B cell (primary cell): Measurements from ENCODE around the gene KIAA1614. TPM values are rescaled to one million over a fixed set of nuclear protein-coding genes. Genes with fewer than 3 reads are reported as not detected.

ENCODE experiments used
- ATAC-seq: fragments of 200-7000 bp; cut with Tn5 transposase; one replicate; pipeline ENCODE4 v1.10.0; 2021; ENCODE audit warnings: low read depth, mild to moderate bottlenecking, moderate number of reproducible peaks, moderate library complexity
- CTCF ChIA-PET: fragments of 350-600 bp; sonication (Branson Sonifier 250); formaldehyde crosslinking; loops from one replicate; lab custom pipeline; 2021; ENCODE audit warnings: antibody characterized with exemption, inconsistent platforms; lab: Charles Lee
- POLR2A ChIA-PET: fragments of 350-600 bp; sonication (Branson Sonifier 250); formaldehyde crosslinking; loops from one replicate; lab custom pipeline; 2021; ENCODE audit warnings: antibody characterized with exemption; lab: Charles Lee
- DNase-seq: peaks from one replicate; pipeline ENCODE4 v3.0.0; 2013
- H2AFZ ChIP-seq: 2 replicates; pipeline ENCODE4 v1.6.1; 2012; ENCODE audit warnings: mild to moderate bottlenecking, low read depth, low read length; ENCODE audit not compliant: insufficient read depth, poor library complexity, severe bottlenecking
- H3K27ac ChIP-seq, 2 donors: 1 replicate in 1 of 2; 2 replicates in 1 of 2; pipeline ENCODE4 v1.5.1; 2012 to 2013; ENCODE audit warnings: low read length in 2 of 2, mild to moderate bottlenecking in 2 of 2, moderate library complexity in 1 of 2
- H3K27me3 ChIP-seq, 4 experiments: fragments of 200-600 bp in 1 of 4; sonication (generic) in 1 of 4; replicated peaks in 1 of 4; 1 replicate in 2 of 4; 2 replicates in 2 of 4; pipeline versions ENCODE4 v1.6.1 to v1.7.0; 2013 to 2016; ENCODE audit warnings: low read length in 3 of 4, mild to moderate bottlenecking in 2 of 4, mixed read lengths in 1 of 4, moderate library complexity in 1 of 4; ENCODE audit not compliant: insufficient read depth in 4 of 4, control insufficient read depth in 3 of 4; ENCODE audit errors: control extremely low read depth in 1 of 4
- H3K36me3 ChIP-seq, 2 experiments: replicated peaks in 1 of 2; 1 replicate in 1 of 2; 2 replicates in 1 of 2; pipeline versions ENCODE4 v1.6.1 to v1.7.1; 2013; ENCODE audit warnings: low read length in 1 of 2; ENCODE audit not compliant: insufficient read depth in 2 of 2, control insufficient read depth in 1 of 2; ENCODE audit errors: control extremely low read depth in 1 of 2, extremely low read depth in 1 of 2
- H3K4me1 ChIP-seq, 2 donors: fragments of 200-600 bp in 1 of 2; sonication (generic) in 1 of 2; 1 replicate in 1 of 2; 2 replicates in 1 of 2; pipeline versions ENCODE4 v1.5.1 to v1.6.1; 2013 to 2017; ENCODE audit warnings: low read length in 2 of 2; ENCODE audit not compliant: control insufficient read depth in 2 of 2, insufficient read depth in 2 of 2
- H3K4me2 ChIP-seq: replicated peaks from 2 replicates; pipeline ENCODE3; 2012; ENCODE audit warnings: mild to moderate bottlenecking, low read depth, low read length; ENCODE audit not compliant: poor library complexity, severe bottlenecking
- H3K4me3 ChIP-seq, 5 experiments: fragments of 200-600 bp in 1 of 5; sonication (generic) in 1 of 5; 1 replicate in 3 of 5; 2 replicates in 2 of 5; pipeline versions ENCODE4 v1.5.1 to v1.7.0; 2011 to 2016; ENCODE audit warnings: low read length in 4 of 5, mild to moderate bottlenecking in 4 of 5, low read depth in 2 of 5, control low read depth in 1 of 5, moderate library complexity in 1 of 5; ENCODE audit not compliant: insufficient read depth in 1 of 5; ENCODE audit errors: control extremely low read depth in 1 of 5, extremely low read depth in 1 of 5
- H3K79me2 ChIP-seq: fragments of 200-600 bp; sonication (generic); one replicate; pipeline ENCODE4 v1.6.0; 2016; ENCODE audit warnings: low read length; ENCODE audit not compliant: control insufficient read depth, insufficient read depth
- H3K9ac ChIP-seq: fragments of 200-600 bp; sonication (generic); 2 replicates; pipeline ENCODE4 v1.6.1; 2017; ENCODE audit warnings: mild to moderate bottlenecking, low read length, moderate library complexity
- H3K9me3 ChIP-seq, 3 donors: one replicate each; pipeline versions ENCODE4 v1.6.1 to v1.7.1; 2013; ENCODE audit warnings: low read length in 2 of 3; ENCODE audit not compliant: control insufficient read depth in 2 of 3, insufficient read depth in 1 of 3; ENCODE audit errors: control extremely low read depth in 1 of 3
- H4K20me1 ChIP-seq: 2 replicates; pipeline ENCODE4 v1.6.0; 2012; ENCODE audit warnings: mild to moderate bottlenecking, low read length; ENCODE audit not compliant: insufficient read depth, control insufficient read depth, poor library complexity, severe bottlenecking
- H3K27ac Mint-ChIP-seq: one replicate; pipeline ENCODE4 v1.8.0; 2021; ENCODE audit warnings: mixed read lengths
- H3K27me3 Mint-ChIP-seq: one replicate; pipeline ENCODE4 v1.8.0; 2021; ENCODE audit warnings: mixed read lengths
- H3K4me1 Mint-ChIP-seq: one replicate; pipeline ENCODE4 v1.8.0; 2021; ENCODE audit warnings: mixed read lengths
- H3K4me3 Mint-ChIP-seq: one replicate; pipeline ENCODE4 v1.8.0; 2021; ENCODE audit warnings: mixed read lengths
- H3K9me3 Mint-ChIP-seq: one replicate; pipeline ENCODE4 v1.8.0; 2022; ENCODE audit warnings: mixed read lengths; ENCODE audit not compliant: insufficient read depth
- CTCF ChIP-seq: fragments of 200-600 bp; IDR thresholded peaks from one replicate; pipeline ENCODE4 v1.8.0; 2022; ENCODE audit warnings: antibody characterized with exemption, mild to moderate bottlenecking
- EZH2 ChIP-seq: IDR thresholded peaks from 2 replicates; pipeline ENCODE4 v1.6.1; 2012; ENCODE audit warnings: borderline replicate concordance, low read depth, mild to moderate bottlenecking, moderate library complexity, low read length; ENCODE audit not compliant: insufficient read depth, poor library complexity, severe bottlenecking
- WGBS: methylation state at CpG from one replicate; pipeline ENCODE4 v1.1.5; 2013; ENCODE audit warnings: missing lambda C conversion rate; ENCODE audit not compliant: insufficient coverage; 5-methylcytosine and 5-hydroxymethylcytosine counted together
- intact Hi-C: fragments of 100-400 bp; cut with micrococcal nuclease; formaldehyde crosslinking; loops from one replicate; pipeline ENCODE4 v1.10.0; 2022
- polyA plus RNA-seq: library from polyadenylated mRNA; depleted of rRNA; stranded (reverse); fragments of >200 nt; gene quantifications from 2 replicates; pipeline ENCODE4 v1.2.3, GENCODE V29; 2012
- total RNA-seq, 2 donors: library from RNA; stranded (reverse); fragments of 120-200 nt in 1 of 2; gene quantifications; 1 replicate in 1 of 2; 2 replicates in 1 of 2; pipeline versions ENCODE4 v1.2.3 to v1.2.4, GENCODE V29; 2013 to 2022

KIAA1614 gene
- total and polyA plus RNA-seq, 2 donors (not counting 1 experiment from before 2014, with no cell fraction given): 0.03 to 0.22 TPM

GRCh38 chr1:180988253-180988752 lies 75.6 kb downstream of the KIAA1614 start:
- Histone ChIP-seq H3K36me3 (peaks cover 15 to 70% of the 10 kb centered on the region in 2 experiments), H3K4me3 (no peak overlapping the region), H3K9me3 (no peaks in the 10 kb centered on the region), H3K4me2 (no peak overlapping the region), H3K4me1 (no peaks in the 10 kb centered on the region), H3K27me3 (no peaks in the 10 kb centered on the region), H3K27ac (no peak overlapping the region), H4K20me1 (no peaks in the 10 kb centered on the region), H3K9ac (no peak overlapping the region), H2AFZ (no peak overlapping the region), H3K79me2 (peaks cover 2% of the 10 kb centered on the region)
- CTCF ChIA-PET: no interaction called here
- no peak overlapping the region for H3K4me3 Mint-ChIP-seq
- ATAC-seq: no peak
- DNase-seq: no peak
- intact Hi-C loops: loop anchor here (10.0 kb wide), 1 partner anchor 104 kb away; no protein-coding TSS in a partner anchor
- no peaks in the 10 kb centered on the region for H3K9me3 Mint-ChIP-seq
- WGBS: 100% methylated on average over 6 of the region's 8 CpGs
- H3K27ac Mint-ChIP-seq: no peak overlapping the region
- no peak for TF ChIP-seq CTCF
- no peak for TF ChIP-seq EZH2
- no peaks in the 10 kb centered on the region for H3K4me1 Mint-ChIP-seq
- POLR2A ChIA-PET: no interaction called here
- H3K27me3 Mint-ChIP-seq: no peaks in the 10 kb centered on the region

GRCh38 chr1:180994262-180994661 lies 81.6 kb downstream of the KIAA1614 start:
- peaks cover 2% of the 10 kb centered on the region for H3K79me2 ChIP-seq
- CTCF ChIA-PET: no interaction called here
- no peak overlapping the region for H3K4me3 ChIP-seq
- no peaks in the 10 kb centered on the region for H4K20me1 ChIP-seq
- H3K4me1 ChIP-seq: no peaks in the 10 kb centered on the region
- intact Hi-C loops: no loop called here
- no peak overlapping the region for H3K9ac ChIP-seq
- no peaks in the 10 kb centered on the region for H3K27me3 ChIP-seq
- no peaks in the 10 kb centered on the region for H3K4me1 Mint-ChIP-seq
- 100% methylated on average over 1 of the region's 3 CpGs for WGBS
- H3K9me3 Mint-ChIP-seq: no peaks in the 10 kb centered on the region
- no peaks in the 10 kb centered on the region for H3K27me3 Mint-ChIP-seq
- no peak overlapping the region for H2AFZ ChIP-seq
- no peaks in the 10 kb centered on the region for H3K9me3 ChIP-seq
- no peak overlapping the region for H3K4me3 Mint-ChIP-seq
- TF ChIP-seq EZH2 (no peak), CTCF (no peak)
- no peak for DNase-seq
- peaks cover 12 to 41% of the 10 kb centered on the region in 2 experiments for H3K36me3 ChIP-seq
- H3K27ac ChIP-seq: no peak overlapping the region
- POLR2A ChIA-PET: no interaction called here
- no peak overlapping the region for H3K4me2 ChIP-seq
- no peak overlapping the region for H3K27ac Mint-ChIP-seq
- no peak for ATAC-seq
